Measurements from ENCODE around the gene HSF2BP. TPM values are rescaled to one million over a fixed set of nuclear protein-coding genes. Genes with fewer than 3 reads are reported as not detected.

Gene HSF2BP
- total RNA-seq, 1 experiment from 2014 or later: 4.6 TPM

DNA sequence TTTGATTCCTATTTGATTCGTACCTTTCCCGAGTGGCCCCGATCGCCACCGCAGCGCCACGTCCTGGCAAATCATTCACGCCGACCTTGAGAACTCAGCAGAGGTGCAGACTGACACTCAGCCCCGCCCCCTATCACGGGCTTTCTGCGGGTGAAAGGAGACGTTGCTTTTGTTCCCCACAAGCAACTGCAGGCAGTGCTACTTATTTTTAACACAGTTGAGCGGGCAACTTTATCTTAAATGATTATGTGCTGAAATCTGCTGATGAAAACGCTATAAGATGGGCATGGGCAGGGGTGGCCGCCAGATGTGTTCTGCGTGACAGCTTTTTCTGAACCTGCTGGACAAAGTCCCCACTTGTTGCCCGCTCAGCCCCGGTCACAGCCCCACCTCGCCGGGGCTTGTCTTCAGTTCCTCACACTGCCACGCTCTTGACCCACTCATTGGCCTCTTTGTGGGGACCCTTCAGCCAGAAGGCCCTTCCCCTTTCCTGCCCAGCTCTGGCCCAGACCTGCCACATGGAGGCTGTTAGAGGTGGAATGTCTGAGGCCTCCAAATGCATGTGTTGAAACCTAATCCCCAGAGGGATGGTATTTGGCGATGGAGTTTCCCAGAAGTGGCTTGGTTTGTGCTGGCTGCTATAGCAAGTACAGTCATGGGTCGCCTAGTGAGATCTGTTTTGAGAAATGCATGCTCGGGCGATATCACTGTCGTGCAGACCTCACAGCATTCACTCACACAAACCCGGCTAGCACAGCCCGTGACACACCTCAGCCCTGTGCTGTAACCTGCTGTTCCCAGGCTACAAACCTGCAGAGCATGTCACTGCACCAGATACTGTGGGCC lies 44.0 kb upstream of the HSF2BP start:
- Histone ChIP-seq H3K79me2 (ENCODE audit: low read depth) (no peaks in the 10 kb centered on the region), H2AFZ (no peak overlapping the region), H3F3A (ENCODE audit: insufficient read depth, low read depth) (no peaks in the 10 kb centered on the region), H3K4me2 (no peak overlapping the region), H4K20me1 (ENCODE audit: insufficient read depth) (no peaks in the 10 kb centered on the region), H3K9me2 (ENCODE audit: insufficient read depth) (no peaks in the 10 kb centered on the region), H3K27ac (no peak overlapping the region), H3K36me3 (ENCODE audit: low read depth) (no peaks in the 10 kb centered on the region), H3K9me3 (ENCODE audit: insufficient read depth, low read depth) (no peaks in the 10 kb centered on the region), H3K4me3 (no peak overlapping the region), H3K27me3 (ENCODE audit: insufficient read depth, low read depth) (no peaks in the 10 kb centered on the region), H3K4me1 (replicated peaks; ENCODE audit: insufficient read depth) (no peaks in the 10 kb centered on the region)
- BruUV-seq (replicated peaks): no TSS peak
- CTCF ChIA-PET: no interaction called here
- POLR2A ChIA-PET (ENCODE audit: unreplicated experiment): no interaction called here
- TF ChIP-seq EZH2 (IDR thresholded peaks at IDR 0.05; ENCODE audit: low read depth): no peak
- intact Hi-C loops (cut with micrococcal nuclease; ENCODE audit: unreplicated experiment): no loop called here
- no peak for DNase-seq

DNA sequence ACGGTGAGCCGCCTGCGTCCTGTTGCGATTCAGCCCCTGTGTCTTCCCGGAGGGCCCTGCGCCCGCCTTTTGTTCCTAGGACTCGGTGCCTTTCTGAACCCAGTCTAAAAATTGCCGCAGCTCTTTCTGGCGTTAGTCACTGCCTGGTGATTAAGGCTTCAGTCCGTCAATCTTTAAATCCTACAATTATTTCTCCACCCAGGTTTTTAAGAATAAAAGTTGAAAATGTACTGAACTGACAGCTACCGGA lies 43.4 kb upstream of the HSF2BP start:
- Histone ChIP-seq H3K4me2 (no peak overlapping the region), H3K9me3 (ENCODE audit: insufficient read depth, low read depth) (no peaks in the 10 kb centered on the region), H3K36me3 (ENCODE audit: low read depth) (no peaks in the 10 kb centered on the region), H3K27ac (no peak overlapping the region), H3K4me3 (no peak overlapping the region), H3K4me1 (replicated peaks; ENCODE audit: insufficient read depth) (no peaks in the 10 kb centered on the region), H3F3A (ENCODE audit: insufficient read depth, low read depth) (no peaks in the 10 kb centered on the region), H3K27me3 (ENCODE audit: insufficient read depth, low read depth) (no peaks in the 10 kb centered on the region), H4K20me1 (ENCODE audit: insufficient read depth) (no peaks in the 10 kb centered on the region), H3K79me2 (ENCODE audit: low read depth) (no peaks in the 10 kb centered on the region), H3K9me2 (ENCODE audit: insufficient read depth) (no peaks in the 10 kb centered on the region), H2AFZ (no peak overlapping the region)
- no peak for DNase-seq
- no TSS peak for BruUV-seq (replicated peaks)
- ChIA-PET CTCF (no interaction called here), POLR2A (ENCODE audit: unreplicated experiment) (no interaction called here)
- TF ChIP-seq, protein P1, sequence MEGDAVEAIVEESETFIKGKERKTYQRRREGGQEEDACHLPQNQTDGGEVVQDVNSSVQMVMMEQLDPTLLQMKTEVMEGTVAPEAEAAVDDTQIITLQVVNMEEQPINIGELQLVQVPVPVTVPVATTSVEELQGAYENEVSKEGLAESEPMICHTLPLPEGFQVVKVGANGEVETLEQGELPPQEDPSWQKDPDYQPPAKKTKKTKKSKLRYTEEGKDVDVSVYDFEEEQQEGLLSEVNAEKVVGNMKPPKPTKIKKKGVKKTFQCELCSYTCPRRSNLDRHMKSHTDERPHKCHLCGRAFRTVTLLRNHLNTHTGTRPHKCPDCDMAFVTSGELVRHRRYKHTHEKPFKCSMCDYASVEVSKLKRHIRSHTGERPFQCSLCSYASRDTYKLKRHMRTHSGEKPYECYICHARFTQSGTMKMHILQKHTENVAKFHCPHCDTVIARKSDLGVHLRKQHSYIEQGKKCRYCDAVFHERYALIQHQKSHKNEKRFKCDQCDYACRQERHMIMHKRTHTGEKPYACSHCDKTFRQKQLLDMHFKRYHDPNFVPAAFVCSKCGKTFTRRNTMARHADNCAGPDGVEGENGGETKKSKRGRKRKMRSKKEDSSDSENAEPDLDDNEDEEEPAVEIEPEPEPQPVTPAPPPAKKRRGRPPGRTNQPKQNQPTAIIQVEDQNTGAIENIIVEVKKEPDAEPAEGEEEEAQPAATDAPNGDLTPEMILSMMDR (conservative IDR thresholded peaks at IDR 0.05): no peak
- no peak for TF ChIP-seq EZH2 (IDR thresholded peaks at IDR 0.05; ENCODE audit: low read depth)
- intact Hi-C loops (cut with micrococcal nuclease; ENCODE audit: unreplicated experiment): no loop called here

DNA sequence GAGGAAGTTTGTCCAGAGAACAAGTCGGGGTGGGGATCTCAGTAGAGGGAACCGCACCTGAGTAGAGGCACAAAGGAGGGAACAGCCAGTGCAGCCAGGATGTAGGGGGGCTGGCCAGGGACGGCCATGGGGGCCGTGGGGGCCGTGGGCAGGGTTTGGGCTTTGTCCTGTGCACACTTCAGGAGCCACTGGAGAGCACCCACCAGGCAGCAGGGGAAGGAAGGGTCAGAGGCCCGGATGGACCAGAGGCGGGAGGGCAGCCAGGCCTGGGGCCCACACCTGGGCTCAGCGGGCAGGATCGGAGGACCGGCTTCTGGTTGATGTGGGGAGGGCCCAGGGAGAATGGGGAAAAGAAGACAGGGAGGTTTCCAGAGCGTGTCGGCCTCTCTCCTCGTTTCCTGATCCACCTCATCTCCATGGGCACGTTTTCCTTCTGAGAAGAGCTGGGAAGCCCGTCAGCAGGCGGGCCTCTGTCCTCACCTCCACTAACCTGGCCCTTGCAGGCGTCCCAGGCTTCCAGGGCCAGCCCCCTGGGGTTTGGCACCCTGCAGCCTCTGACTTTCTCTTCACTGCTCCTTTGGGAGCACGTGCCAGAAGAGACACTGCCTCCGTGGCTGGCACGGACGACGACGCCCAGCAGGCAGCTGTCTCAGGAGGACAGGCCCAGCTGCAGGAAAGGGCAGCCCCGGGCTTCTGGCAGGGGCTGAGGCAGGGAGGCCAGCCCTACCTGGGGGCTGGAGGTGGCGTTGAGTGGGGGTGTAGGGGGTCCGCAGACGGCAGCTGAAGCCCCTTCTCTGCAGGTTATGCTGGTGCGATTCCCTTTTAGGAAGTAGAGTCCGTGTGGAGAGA lies 42.9 kb upstream of the HSF2BP start:
- Histone ChIP-seq H3K4me2 (no peak overlapping the region), H3K27me3 (ENCODE audit: insufficient read depth, low read depth) (no peaks in the 10 kb centered on the region), H3K4me3 (no peak overlapping the region), H4K20me1 (ENCODE audit: insufficient read depth) (no peaks in the 10 kb centered on the region), H3K9me3 (ENCODE audit: insufficient read depth, low read depth) (no peaks in the 10 kb centered on the region), H3K4me1 (replicated peaks; ENCODE audit: insufficient read depth) (no peaks in the 10 kb centered on the region), H3K79me2 (ENCODE audit: low read depth) (no peaks in the 10 kb centered on the region), H3F3A (ENCODE audit: insufficient read depth, low read depth) (no peaks in the 10 kb centered on the region), H3K36me3 (ENCODE audit: low read depth) (no peaks in the 10 kb centered on the region), H2AFZ (no peak overlapping the region), H3K9me2 (ENCODE audit: insufficient read depth) (no peaks in the 10 kb centered on the region), H3K27ac (no peak overlapping the region)
- intact Hi-C loops (cut with micrococcal nuclease; ENCODE audit: unreplicated experiment): no loop called here
- POLR2A ChIA-PET (ENCODE audit: unreplicated experiment): no interaction called here
- no peak for DNase-seq
- no peak for TF ChIP-seq EZH2 (IDR thresholded peaks at IDR 0.05; ENCODE audit: low read depth)
- TF ChIP-seq, protein P1 (conservative IDR thresholded peaks at IDR 0.05): no peak
- BruUV-seq (replicated peaks): no TSS peak
- CTCF ChIA-PET: no interaction called here

Measured in PC-9 (cell line).